AG10803 (cell line): ENCODE measurements around the gene SLC26A9.
A peak's percentile ranks its signal among the peaks of the same experiment; 100 is the strongest.
"Not testable (repeated sequence)": the region's sequence is repeated elsewhere in the genome, so short reads cannot be mapped to it uniquely, and the experiment has no call there.

ENCODE experiments used
- DNase-seq: peaks from one replicate; pipeline ENCODE4 v3.0.0; 2010; ENCODE audit warnings: low read depth
- H3K4me3 ChIP-seq: 2 replicates; pipeline ENCODE4 v1.5.1; 2011; ENCODE audit warnings: mild to moderate bottlenecking, low read length, control low read depth
- CTCF ChIP-seq: conservative IDR thresholded peaks from 2 replicates; pipeline ENCODE4 v1.5.1; 2011; ENCODE audit warnings: mild to moderate bottlenecking, low read length, control low read depth, inconsistent platforms

The SLC26A9 gene

GRCh38 chr1:205917466-205918238, 25.6 kb downstream of the SLC26A9 start:
- H3K4me3 ChIP-seq = no peak overlapping the region

GRCh38 chr1:205916541-205916940, 26.7 kb downstream of the SLC26A9 start:
- peak; percentile 55 for DNase-seq
- TF ChIP-seq CTCF = no peak
- H3K4me3 ChIP-seq = no peak overlapping the region

More at GRCh38 chr1:205917466-205918238, 25.6 kb downstream of the SLC26A9 start:
- no peak for DNase-seq
- TF ChIP-seq CTCF = no peak

- DNase-seq = no peak
- no peak for TF ChIP-seq CTCF
- no peak overlapping the region for H3K4me3 ChIP-seq
Observed at GRCh38 chr1:205915354-205915990, 27.8 kb downstream of the SLC26A9 start.

- no peak for DNase-seq
- no peak for TF ChIP-seq CTCF
- H3K4me3 ChIP-seq = no peak overlapping the region
Observed at GRCh38 chr1:205914730-205915129, 28.5 kb downstream of the SLC26A9 start.

- DNase-seq = no peak
- TF ChIP-seq CTCF = no peak
- no peak overlapping the region for H3K4me3 ChIP-seq
Observed at GRCh38 chr1:205914155-205914507, 29.1 kb downstream of the SLC26A9 start.

GRCh38 chr1:205913451-205914154, 29.7 kb downstream of the SLC26A9 start:
- TF ChIP-seq CTCF = no peak
- peak; percentile 72 for DNase-seq
- H3K4me3 ChIP-seq = no peak overlapping the region

GRCh38 chr1:205907794-205908193, 35.5 kb downstream of the SLC26A9 start:
- peak; percentile 86 for TF ChIP-seq CTCF
- DNase-seq = peak; percentile 66
- no peak overlapping the region for H3K4me3 ChIP-seq

- H3K4me3 ChIP-seq, DNase-seq: not testable (repeated sequence)
Observed at GRCh38 chr1:205905095-205905494, 38.2 kb downstream of the SLC26A9 start.
